ENCODE measurements around the gene AKAP11.
"Not testable (repeated sequence)": the region's sequence is repeated elsewhere in the genome, so short reads cannot be mapped to it uniquely, and the experiment has no call there.

- TF ChIP-seq MAFK (IDR thresholded peaks at IDR 0.05; ENCODE audit: low read depth, low read length), result not testable (repeated sequence)
- TF ChIP-seq, protein P1, sequence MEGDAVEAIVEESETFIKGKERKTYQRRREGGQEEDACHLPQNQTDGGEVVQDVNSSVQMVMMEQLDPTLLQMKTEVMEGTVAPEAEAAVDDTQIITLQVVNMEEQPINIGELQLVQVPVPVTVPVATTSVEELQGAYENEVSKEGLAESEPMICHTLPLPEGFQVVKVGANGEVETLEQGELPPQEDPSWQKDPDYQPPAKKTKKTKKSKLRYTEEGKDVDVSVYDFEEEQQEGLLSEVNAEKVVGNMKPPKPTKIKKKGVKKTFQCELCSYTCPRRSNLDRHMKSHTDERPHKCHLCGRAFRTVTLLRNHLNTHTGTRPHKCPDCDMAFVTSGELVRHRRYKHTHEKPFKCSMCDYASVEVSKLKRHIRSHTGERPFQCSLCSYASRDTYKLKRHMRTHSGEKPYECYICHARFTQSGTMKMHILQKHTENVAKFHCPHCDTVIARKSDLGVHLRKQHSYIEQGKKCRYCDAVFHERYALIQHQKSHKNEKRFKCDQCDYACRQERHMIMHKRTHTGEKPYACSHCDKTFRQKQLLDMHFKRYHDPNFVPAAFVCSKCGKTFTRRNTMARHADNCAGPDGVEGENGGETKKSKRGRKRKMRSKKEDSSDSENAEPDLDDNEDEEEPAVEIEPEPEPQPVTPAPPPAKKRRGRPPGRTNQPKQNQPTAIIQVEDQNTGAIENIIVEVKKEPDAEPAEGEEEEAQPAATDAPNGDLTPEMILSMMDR (IDR thresholded peaks at IDR 0.05; ENCODE audit: control extremely low read depth in 1 of 3, insufficient read depth in 1 of 3, low read depth in 1 of 3, low read length in 3 of 3), result not testable (repeated sequence)
Observed at GRCh38 chr13:42226759-42227158, 45.2 kb upstream of the AKAP11 start.
